NCI-H1417 (cell line): ENCODE measurements around the gene ACBD4.
"Not testable (repeated sequence)": the region's sequence is repeated elsewhere in the genome, so short reads cannot be mapped to it uniquely, and the experiment has no call there.

Source experiments
- DNase-seq, 3 experiments: peaks; one replicate each; lab custom pipeline; 2025; lab: John Stamatoyannopoulos, UW

ACBD4 gene

DNA sequence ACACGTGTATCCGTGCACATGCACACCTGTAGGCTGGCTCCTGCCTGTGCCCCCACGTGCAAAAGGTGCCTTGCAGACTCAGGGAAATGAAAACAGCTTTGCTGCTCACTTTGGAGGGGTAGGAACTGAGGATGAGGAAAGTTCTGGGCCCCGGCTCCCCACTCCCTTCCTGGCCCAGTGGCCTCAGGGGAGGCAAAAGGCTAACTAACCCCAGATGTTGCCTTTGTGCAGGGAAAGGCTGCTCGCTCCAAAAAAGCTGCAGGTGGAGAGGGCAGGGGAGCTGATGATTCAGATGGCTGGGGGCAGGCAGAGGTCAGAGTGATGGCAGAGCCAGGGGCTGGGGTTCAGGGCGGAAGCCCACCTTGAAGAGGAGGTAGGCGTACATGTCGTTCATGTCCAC is 15.5 kb upstream of the ACBD4 start:
- no peak for DNase-seq

DNA sequence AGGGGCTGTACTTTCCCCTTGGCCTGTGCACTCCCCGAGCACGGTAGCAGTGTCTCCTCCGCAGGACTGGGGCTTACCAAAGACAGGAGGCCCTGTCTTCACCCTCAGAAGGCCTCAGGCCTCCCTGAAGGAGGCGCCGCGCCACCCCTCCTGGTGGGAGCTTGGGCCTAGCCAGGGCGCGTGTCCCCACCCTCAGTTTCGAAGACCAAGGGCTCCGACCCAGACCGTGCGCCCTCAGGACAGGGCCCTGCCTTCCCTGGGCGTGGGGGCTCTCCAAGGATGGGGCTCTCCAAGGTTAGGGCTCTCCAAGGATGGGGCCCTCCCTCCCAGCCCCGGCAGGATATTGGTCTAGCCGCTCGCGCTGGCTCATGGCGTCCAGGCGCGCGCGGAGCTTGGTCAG is 14.9 kb upstream of the ACBD4 start:
- no peak for DNase-seq

DNA sequence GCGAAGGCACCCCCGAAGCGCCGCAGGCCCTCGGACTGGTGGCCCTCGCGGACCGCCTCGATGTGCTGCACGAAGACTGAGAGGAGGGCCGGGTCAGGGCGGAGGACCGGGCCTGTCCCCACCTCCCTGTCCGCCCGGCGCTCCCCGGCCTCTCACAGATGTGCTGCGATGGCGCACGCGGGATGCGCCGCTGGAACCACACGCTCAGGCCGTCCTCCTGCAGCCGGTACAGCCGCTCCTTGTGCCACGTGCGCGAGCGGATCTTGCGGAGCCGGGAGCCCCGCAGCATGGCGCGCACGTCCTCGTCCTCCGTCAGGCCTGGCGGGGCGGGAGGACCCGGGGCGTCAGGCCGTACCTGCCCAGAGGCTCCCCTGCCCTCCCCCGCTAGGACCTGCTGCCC is 14.4 kb upstream of the ACBD4 start:
- no peak for DNase-seq

DNA sequence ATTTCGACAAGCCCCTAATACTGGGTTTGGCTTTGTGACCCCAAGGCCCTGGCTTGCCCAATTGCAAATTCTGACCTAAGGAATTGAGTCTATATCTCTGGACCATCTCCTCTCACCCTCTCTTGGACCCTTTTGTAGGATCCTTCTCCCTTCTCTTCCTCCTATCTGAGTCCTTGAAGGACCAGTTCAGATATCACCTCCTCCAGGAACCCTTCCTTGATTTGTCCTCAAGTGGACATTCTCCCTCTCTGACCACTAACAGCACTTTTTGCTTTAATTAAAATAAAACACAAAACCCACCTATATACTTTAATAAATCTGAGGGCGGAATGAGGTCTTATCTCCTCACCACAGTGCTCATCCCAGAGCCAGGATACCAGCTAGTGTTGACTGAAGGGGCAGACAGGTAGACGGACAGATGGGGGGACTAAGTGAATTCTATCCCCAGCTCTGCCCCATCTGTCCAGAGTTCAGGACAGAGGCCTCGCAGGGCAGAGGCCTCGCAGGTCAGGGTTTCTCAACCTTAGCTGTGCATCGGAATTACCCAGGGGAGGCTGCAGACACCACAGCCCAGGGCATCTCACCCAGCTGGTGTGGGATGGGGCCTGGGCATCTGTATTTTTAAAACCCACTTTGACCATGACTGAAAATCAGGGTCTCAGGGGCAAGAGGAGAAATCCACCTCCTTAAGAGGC is 12.3 kb upstream of the ACBD4 start:
- DNase-seq, result no peak

DNA sequence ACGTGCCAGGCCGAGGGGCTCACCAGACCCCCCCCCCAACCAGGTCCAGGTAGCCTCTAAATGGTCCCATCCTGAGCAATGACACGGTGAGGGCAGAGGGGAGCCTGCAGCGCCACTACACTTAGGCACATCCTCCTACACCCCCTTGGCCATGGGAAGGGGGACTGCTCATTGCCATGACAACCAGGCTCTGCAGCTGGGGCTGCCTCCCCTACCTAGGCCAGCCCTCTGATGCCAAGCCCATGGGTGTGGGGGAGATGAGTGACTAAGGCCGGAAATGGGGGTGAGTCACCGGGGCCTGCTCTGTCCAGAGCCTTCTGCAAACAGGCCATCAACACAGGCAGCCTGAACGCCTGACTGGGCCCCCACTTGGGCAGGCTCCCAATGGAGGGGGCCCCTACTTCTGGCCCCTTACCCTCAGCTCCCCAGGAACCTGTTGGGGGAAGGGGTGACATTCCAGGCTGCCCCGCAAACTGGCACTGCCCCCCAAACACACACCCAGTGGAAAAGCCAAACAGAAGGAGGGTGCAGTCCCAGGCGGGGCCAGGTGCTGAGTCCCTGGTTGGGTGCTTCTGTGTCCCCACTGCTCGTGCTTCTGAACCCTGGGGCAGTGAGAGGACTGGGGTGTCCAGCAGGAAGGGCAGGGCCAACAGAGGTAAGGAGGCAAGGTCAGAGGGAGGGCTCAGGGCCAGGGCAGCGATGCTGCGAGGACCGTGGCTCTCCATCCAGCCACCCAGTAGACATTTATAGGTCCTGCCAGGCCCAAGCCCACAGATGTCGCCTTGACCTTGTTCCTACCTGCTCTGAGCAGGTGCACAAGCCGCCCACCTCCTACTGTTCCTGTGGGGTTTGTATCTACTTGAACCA is 11.3 kb upstream of the ACBD4 start:
- no peak for DNase-seq

DNA sequence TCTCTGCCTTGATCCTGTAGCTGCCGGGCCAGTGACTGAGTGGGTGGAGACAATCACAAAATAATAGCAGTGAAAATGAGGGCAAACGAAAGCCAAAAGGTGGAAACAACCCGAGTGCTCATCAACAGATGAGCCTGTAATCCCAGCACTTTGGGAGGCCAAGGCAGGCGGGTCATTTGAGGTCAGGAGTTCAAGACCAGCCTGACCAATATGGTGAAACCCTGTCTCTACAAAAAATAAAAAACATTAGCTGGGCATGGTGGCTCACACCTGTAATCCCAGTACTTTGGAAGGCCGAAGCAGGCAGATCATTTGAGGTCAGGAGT is 10.7 kb upstream of the ACBD4 start:
- not testable (repeated sequence) for DNase-seq

DNA sequence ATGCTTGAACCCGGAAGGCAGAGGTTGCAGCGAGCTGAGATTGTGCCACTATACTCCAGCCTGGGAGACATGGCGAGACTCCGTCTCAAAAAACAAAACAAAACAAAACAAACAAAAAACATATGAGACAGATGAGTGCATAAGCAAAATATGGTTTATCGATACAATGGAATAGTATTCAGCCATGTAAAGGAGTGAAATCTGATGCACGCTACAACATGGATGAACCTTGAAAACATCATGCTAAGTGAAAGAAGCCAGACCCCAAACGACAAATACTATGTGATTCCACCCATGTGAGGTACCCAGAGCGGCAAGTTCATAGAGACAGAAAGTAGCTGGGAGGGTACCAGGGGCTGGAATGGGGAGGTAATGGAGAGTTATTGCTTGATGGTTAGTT is 10.0 kb upstream of the ACBD4 start:
- no peak for DNase-seq

DNA sequence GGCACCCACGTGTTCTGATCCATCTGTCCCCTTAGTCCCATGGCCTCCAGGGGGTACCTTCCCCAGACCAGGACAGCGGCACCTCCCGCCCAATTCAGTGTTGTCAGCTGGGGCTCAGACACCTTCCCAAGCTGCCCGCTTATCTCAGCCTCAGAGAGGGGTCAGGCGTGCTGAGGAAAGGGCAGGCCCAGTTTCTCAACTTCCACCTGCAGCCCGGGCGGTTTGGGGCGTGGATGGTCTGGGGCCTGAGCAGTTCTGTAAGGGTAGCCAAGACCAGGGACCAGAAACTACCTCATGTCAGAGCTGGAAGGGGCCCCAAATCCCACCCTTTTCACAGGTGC is 8.3 kb upstream of the ACBD4 start:
- no peak for DNase-seq

DNA sequence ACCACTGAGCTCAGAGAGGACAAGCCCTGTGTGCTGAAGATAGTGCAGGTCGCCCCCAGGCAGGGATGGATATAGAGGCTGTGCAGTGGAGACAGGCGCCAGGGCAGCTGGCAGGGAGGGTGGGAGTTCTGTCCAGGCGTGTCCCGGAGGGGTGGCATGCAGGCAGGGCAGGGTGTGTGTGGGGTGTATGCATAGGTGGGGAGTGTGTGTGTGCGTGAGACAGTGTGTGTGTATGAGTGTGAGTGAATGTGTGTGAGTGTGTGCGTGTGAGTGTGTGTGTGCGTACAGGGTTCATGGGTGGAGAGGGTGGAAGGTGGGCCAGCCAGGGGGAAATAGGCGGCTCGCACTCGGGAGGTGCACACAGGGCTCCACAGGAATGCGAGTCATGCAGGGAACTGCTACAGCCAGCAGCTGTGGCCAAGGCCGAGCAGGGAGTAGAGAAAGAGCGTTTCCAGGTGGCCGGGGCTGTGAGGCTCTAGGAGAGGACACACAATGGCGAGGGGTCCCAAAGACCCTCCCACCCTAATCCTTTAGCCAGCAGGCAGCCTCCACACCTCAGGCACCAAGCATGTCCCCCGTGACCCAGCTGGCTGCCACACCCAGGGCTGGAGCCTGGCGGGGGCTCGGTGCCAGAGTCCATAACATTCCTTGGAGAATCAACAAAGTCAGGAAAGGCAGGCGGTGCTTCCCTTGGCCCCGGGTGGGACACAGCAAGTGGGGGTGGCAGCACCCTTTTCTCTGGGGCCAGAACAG is 7.8 kb upstream of the ACBD4 start:
- DNase-seq, result no peak

DNA sequence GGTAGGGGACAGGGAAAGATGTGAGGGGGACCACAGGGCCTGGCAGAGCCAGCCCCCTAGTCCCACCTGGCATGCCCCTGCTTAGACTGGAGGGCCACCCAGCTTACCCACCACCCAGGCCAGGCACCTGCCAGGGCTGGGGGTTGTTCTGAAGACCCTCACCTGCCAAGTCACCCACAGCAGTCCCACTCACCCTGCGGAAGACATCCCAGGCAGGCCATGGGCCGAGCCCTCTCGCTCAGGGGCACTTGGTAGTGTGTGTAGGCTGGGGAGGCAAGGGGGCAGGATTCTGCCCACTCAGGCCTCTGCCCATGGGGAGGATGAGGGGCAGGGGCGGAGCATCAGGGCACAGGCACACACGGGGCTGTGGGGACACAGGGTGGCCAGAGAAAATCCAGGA is 7.2 kb upstream of the ACBD4 start:
- no peak for DNase-seq

DNA sequence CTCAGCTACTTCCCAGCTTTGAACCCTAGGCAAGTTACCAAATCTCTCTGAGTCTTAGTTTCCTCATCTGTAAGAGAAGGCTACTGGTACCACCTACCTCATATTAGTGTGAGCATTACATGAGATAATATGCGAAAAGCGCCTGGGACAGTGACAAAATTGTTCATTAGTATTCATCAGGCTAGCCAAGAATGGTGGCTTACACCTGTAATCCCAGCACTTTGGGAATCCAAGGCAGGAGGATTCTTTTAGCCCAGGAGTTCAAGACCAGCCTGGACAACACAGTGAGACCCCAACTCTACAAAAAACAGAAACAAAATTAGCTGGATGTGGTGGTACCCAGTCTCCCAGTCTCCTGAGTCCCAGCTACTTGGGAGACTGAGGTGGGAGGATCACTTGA is 6.5 kb upstream of the ACBD4 start:
- no peak for DNase-seq

DNA sequence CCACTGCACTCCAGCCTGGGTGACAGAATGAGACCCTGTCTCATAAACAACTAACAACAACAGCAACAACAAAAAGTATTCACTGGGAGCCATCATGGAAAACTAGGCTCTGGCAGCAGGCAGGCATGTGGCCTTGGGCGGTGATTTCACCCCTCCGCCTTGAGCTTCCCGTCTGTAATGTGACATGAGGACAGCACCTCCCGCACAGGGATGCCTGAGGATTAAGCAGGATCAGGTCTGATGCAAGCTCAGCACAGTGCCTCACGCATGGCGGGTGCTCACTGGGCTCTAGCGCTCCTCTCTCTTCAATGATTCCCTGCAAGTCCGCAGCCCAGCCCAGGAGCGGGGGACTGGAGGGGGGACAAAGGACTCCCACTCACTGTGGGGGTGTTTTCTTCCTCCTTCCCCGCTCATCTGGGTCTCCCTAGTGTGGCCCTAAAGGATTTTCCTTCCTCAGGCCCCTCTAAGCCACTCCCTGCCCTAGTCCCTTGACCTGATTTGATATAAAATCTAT is 6.0 kb upstream of the ACBD4 start:
- no peak for DNase-seq

DNA sequence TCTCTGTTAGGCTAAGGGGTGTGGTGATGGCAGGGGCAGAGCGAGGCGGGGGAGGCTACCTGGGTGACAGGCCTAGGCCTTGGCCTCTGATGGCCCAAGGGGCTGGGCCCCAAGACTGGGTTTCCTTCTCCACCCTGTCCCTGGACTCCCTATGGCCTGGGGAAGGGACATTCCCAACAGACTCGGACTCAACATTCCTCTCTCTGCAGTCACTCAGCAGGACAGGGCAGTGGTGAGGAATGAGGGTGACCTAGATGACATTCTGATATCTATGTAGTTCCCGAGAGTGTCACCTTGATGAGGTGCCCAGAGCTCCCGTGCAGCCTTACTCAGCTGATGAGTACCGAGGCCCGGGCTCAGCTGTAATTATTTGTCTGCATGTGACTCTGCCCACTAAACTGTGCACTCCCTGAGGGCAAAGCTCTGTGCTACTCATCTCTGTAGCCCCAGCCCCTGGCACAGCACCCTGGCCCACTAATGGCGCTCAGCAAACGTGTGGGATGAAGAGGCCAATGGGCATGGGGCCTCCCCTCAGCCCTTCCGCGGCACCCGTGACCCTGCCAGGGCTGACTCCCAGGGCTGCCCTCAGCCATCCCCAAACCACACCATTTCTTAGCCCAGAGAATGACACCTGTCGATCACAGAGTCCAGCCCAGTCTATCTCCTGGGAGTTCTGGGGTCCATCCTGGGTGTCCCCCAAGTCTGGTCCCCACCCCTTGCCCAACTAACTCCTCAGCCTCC is 5.4 kb upstream of the ACBD4 start:
- no peak for DNase-seq

DNA sequence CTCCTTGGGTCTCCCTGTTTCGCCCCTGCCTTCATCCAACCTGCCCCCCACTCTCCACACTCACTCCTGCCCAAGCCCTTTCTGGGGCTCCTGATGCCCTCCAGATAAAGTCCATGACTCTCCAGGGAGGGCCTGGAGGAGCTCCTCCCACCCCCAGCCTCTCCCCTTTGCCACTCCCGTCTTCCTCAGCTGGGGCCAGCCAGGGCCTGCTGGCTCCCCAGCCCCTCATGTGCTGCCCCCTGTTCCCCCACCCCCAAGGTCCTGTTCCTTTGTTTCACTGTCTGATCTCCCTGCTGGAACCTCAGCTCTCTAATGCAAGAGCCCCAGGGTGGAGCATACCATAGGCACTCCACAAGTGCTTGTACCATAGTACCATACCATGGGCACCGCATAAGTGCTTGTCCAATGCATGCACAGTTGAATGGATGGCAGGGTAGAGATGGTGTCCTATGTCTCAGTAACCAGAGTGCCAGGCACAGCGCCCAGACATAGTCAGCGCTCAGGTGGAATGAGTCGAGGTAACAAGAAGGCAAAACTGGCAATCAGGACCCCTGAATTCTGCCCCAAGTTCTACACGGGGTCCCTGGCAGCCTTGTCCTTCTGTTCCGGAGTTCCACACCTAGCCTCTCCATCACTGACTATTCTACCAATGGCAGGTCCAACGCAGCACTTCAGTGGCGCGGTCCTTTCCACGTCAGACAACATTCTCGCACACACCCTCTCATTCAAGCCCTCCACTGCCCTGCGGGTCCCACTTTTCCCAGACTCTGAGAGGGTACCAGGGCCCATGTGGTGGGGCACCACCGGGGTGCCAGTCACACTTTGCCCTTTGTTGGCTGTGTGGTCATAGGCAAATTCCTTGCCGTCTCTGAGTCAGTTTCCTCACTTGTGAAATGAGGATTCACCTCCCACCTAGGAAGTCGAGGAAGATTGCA is 4.5 kb upstream of the ACBD4 start:
- no peak for DNase-seq

DNA sequence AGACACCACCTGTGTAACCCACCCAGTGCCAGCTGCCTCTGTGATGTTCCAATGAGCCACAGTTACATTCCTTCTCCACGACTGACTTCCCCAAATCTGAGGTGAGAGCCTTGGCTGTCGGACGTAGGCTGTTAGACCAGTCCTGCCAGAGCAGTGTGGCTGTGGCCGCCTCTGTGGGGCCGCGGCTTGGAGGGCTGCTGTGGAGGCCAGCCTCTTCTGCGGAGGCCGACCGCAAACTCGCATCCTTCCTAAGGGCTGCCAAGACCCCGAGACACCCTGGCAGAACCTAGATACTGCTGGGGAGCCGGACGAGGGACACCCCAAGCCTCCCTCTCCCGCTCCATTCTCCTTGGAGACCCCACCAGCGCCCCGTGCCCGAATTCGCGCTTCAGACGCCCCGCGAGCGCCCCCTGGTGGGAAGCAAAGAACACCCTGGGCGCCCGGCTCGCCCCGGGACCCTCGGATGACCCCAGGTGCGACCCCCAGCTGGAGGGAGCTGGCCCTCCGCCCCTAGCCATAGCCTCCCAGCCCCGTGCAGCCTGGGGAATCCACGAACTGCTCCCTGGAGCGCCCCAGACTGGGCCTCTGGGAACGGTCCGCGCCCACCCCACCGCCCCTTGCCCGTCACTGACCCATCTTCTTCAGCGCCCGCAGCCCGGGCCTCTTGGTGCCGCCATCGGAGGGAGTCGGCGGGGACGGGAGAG is 3.7 kb upstream of the ACBD4 start:
- DNase-seq, result peak in 2 of 3 experiments; percentile 5 to 55

DNA sequence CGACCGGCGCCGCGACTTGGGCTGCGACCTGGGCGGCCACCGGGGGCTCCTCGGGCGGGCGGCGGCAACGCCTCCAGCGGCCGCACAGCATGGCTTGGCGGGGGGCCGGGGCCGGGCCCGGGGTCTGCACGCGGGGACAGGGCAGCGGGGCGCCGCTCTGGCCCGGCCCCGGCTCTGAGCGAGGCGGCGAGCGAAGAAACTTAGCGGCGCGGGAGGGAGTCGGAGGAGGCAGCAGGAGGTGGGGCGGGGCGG is 3.2 kb upstream of the ACBD4 start, which contains the start of gene PLCD3:
TSS of gene PLCD3 (minus strand) at position 196 of the 252 bp plus-strand sequence. CDS start at position 91, 105 bp downstream.
- DNase-seq, result no peak

DNA sequence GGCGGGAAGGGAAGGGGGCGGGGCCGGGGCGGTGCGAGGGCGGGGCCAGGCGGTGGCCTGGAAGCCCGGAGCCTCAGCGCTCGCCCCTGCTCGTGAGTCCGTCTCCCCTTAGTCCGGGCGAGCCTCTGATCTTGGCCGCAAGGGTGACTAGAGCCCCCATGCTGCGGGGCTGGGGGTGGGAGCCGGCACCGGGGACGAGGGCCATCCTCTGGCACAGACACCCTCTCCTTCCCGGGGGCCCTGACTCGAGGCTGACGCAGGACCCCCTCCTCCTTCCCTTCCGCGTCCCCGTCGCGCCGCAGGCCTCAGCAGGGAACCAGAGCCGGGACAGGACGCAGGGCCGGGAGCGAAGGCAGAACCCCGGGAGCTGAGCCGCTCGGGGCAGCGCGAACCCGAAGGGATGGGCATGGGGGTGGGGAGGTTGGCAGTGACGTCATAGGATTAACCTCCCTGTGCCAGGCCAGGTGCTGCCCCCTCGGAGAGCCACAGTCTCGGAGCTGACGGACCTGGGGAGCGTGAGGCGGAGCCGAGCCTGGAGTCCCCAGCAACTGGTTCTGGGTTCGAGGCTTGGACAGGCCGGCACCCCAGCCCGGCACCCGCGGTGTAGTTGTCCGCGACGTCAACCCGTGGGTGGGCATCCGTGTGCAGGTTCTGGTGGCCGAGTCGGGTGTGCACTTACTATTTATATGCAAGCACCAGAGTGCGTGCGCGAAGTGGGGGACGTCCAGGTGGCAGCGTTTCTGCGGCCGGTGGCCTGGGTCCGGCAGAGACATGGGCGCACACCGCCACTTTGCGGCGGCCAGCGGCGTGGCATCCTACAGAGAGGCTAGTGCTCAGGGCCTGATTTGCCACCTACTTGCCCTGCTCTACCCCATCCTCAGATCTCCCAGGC is 2.7 kb upstream of the ACBD4 start:
- DNase-seq, result peak; percentile 69 to 88 (median 78)

DNA sequence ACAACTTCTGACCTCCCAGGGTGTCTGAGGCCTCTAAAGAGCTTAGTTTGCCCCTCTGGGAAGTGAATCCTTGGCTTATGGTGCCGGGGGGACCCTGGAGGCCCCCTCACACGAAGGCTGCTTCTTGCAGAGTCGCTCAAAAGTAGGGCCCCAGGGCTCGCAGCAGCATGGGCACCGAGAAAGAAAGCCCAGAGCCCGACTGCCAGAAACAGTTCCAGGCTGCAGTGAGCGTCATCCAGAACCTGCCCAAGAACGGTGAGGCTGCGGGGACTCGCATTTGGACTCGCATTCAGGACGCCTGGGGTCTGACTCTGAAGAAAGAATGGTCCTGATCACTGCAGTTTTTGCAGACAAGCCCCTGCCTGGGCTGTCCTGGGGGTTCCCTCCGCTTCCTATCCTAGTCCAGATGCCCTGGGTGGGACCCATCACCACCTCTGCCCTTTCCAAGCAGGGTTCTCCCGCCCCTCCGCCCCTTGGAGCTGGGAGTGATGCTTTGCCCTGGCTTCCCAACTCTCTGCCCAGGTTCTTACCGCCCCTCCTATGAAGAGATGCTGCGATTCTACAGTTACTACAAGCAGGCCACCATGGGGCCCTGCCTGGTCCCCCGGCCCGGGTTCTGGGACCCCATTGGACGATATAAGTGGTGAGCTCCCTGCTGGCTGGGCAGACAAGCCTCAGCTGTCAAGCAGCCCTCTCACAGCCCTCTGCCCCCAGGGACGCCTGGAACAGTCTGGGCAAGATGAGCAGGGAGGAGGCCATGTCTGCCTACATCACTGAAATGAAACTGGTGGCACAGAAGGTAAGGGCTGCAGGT is 698 bp downstream of the ACBD4 start:
- peak in 1 of 3 experiments; percentile 16 for DNase-seq
